Ishikawa (cell line): ENCODE data around the gene CRYBB1.

ENCODE experiments used
- CEBPB ChIP-seq: IDR thresholded peaks from 2 replicates; pipeline ENCODE4 v1.6.1; 2012
- CREB1 ChIP-seq: IDR thresholded peaks from 2 replicates; pipeline ENCODE4 v1.6.1; 2012; ENCODE audit warnings: low read depth
- EGR1 ChIP-seq: IDR thresholded peaks from 2 replicates; pipeline ENCODE4 v1.6.1; 2012
- EP300 ChIP-seq: IDR thresholded peaks from 2 replicates; pipeline ENCODE4 v1.6.1; 2012; ENCODE audit warnings: borderline replicate concordance
- NFIC ChIP-seq: IDR thresholded peaks from 2 replicates; pipeline ENCODE4 v1.6.1; 2012
- RAD21 ChIP-seq: IDR thresholded peaks from 2 replicates; pipeline ENCODE4 v1.6.1; 2012; ENCODE audit warnings: low read depth
- TAF1 ChIP-seq: IDR thresholded peaks from 2 replicates; pipeline ENCODE4 v1.6.1; 2012; ENCODE audit warnings: low read depth, mild to moderate bottlenecking
- TEAD4 ChIP-seq: IDR thresholded peaks from 2 replicates; pipeline ENCODE4 v1.6.1; 2012
- YY1 ChIP-seq: IDR thresholded peaks from 2 replicates; pipeline ENCODE4 v1.6.1; 2012; ENCODE audit warnings: low read depth
- ZBTB7A ChIP-seq: IDR thresholded peaks from 2 replicates; pipeline ENCODE4 v1.6.1; 2012; ENCODE audit warnings: low read depth
- TF ChIP-seq, protein P1 (sequence below): IDR thresholded peaks from 2 replicates; pipeline ENCODE4 v1.6.1; 2012
- TF ChIP-seq, protein P2 (sequence below): IDR thresholded peaks from 2 replicates; pipeline ENCODE4 v1.6.1; 2012; ENCODE audit warnings: low read depth, mild to moderate bottlenecking
- TF ChIP-seq, protein P3 (sequence below): IDR thresholded peaks from 2 replicates; pipeline ENCODE4 v1.6.1; 2012

DNA sequence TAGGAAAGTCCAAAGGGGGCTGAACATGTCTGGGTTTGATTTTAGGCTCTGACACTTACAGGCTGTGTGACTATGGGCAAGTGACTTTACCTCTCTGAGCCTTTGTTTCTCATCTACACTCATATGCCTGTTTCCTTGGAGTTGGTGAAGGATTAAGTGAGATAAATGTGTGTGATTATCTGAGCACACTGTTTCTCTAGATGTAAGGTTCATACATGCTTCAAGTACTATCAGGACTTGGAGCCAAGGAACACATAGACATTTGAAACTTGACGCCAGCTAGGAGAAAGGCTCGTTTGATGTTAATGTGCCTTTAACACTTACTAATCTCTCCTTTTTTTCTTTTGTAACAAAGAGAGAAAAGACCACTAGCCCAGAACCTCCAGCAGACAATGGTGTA, 9.7 kb downstream of the CRYBB1 start:
- TF ChIP-seq, protein P1, sequence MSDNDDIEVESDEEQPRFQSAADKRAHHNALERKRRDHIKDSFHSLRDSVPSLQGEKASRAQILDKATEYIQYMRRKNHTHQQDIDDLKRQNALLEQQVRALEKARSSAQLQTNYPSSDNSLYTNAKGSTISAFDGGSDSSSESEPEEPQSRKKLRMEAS: no peak
- TF ChIP-seq TAF1: no peak
- no peak for TF ChIP-seq ZBTB7A
- no peak for TF ChIP-seq RAD21
- TF ChIP-seq, protein P2, sequence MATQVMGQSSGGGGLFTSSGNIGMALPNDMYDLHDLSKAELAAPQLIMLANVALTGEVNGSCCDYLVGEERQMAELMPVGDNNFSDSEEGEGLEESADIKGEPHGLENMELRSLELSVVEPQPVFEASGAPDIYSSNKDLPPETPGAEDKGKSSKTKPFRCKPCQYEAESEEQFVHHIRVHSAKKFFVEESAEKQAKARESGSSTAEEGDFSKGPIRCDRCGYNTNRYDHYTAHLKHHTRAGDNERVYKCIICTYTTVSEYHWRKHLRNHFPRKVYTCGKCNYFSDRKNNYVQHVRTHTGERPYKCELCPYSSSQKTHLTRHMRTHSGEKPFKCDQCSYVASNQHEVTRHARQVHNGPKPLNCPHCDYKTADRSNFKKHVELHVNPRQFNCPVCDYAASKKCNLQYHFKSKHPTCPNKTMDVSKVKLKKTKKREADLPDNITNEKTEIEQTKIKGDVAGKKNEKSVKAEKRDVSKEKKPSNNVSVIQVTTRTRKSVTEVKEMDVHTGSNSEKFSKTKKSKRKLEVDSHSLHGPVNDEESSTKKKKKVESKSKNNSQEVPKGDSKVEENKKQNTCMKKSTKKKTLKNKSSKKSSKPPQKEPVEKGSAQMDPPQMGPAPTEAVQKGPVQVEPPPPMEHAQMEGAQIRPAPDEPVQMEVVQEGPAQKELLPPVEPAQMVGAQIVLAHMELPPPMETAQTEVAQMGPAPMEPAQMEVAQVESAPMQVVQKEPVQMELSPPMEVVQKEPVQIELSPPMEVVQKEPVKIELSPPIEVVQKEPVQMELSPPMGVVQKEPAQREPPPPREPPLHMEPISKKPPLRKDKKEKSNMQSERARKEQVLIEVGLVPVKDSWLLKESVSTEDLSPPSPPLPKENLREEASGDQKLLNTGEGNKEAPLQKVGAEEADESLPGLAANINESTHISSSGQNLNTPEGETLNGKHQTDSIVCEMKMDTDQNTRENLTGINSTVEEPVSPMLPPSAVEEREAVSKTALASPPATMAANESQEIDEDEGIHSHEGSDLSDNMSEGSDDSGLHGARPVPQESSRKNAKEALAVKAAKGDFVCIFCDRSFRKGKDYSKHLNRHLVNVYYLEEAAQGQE: no peak
- no peak for TF ChIP-seq EP300
- TF ChIP-seq NFIC: no peak
- no peak for TF ChIP-seq YY1
- TF ChIP-seq CREB1: no peak
- TF ChIP-seq EGR1: no peak
- TF ChIP-seq CEBPB: no peak
- TF ChIP-seq, protein P3, sequence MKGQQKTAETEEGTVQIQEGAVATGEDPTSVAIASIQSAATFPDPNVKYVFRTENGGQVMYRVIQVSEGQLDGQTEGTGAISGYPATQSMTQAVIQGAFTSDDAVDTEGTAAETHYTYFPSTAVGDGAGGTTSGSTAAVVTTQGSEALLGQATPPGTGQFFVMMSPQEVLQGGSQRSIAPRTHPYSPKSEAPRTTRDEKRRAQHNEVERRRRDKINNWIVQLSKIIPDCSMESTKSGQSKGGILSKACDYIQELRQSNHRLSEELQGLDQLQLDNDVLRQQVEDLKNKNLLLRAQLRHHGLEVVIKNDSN: no peak
- no peak for TF ChIP-seq TEAD4
